Ovary (tissue), 3 donors: Measurements from ENCODE around the gene CASP2.

Experiments
- POLR2A ChIP-seq: fragments of 450-650 bp; IDR thresholded peaks from one replicate; pipeline ENCODE4 v1.6.1; 2017; ENCODE audit warnings: antibody characterized with exemption, mild to moderate bottlenecking, moderate library complexity
- TF ChIP-seq, protein P1 (sequence below), 3 donors: fragments of 450-650 bp in 2 of 3; fragments of 200-600 bp in 1 of 3; IDR thresholded peaks; one replicate each; pipeline versions ENCODE4 v1.5.1 to v1.8.0; 2016 to 2022; ENCODE audit warnings: antibody characterized with exemption in 3 of 3, mild to moderate bottlenecking in 1 of 3
- donor health status: DM: no; HTN: no; CAD: no.

DNA sequence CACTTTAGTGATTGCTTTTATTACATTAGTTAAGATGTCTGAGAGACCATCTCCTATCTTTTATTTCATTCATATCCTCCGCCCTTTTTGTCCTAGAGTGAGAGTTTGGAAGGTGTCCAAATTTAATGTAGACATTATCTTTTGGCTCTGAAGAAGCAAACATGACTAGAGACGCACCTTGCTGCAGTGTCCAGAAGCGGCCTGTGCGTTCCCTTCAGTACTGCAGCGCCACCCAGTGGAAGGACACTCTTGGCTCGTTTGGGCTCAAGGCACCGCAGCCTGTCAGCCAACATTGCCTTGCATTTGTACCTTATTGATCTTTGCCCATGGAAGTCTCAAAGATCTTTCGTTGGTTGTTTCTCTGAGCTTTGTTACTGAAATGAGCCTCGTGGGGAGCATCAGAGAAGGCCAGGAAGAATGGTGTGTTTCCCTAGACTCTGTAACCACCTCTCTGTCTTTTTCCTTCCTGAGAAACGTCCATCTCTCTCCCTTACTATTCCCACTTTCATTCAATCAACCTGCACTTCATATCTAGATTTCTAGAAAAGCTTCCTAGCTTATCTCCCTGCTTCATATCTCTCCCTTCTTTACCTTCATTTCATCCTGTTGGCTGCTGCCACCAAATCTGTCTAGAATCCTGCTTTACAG, 17.4 kb downstream of the CASP2 start:
- TF ChIP-seq POLR2A, result no peak
- TF ChIP-seq, protein P1, sequence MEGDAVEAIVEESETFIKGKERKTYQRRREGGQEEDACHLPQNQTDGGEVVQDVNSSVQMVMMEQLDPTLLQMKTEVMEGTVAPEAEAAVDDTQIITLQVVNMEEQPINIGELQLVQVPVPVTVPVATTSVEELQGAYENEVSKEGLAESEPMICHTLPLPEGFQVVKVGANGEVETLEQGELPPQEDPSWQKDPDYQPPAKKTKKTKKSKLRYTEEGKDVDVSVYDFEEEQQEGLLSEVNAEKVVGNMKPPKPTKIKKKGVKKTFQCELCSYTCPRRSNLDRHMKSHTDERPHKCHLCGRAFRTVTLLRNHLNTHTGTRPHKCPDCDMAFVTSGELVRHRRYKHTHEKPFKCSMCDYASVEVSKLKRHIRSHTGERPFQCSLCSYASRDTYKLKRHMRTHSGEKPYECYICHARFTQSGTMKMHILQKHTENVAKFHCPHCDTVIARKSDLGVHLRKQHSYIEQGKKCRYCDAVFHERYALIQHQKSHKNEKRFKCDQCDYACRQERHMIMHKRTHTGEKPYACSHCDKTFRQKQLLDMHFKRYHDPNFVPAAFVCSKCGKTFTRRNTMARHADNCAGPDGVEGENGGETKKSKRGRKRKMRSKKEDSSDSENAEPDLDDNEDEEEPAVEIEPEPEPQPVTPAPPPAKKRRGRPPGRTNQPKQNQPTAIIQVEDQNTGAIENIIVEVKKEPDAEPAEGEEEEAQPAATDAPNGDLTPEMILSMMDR (IDR thresholded peaks at IDR 0.05), result peak in 2 of 3 donors; percentile 17 to 19
